Adipocyte (in vitro differentiated cells): ENCODE measurements around the gene WDR82.
"Not testable (repeated sequence)": the region's sequence is repeated elsewhere in the genome, so short reads cannot be mapped to it uniquely, and the experiment has no call there.

Source experiments
- DNase-seq: peaks from one replicate; pipeline ENCODE4 v3.0.0-alpha.2; 2015; ENCODE audit warnings: low read depth
- H3K27me3 ChIP-seq: replicated peaks from 2 replicates; pipeline ENCODE4 v1.7.0; 2013; ENCODE audit warnings: mild to moderate bottlenecking, low read length, moderate library complexity; ENCODE audit not compliant: control insufficient read depth, insufficient read depth
- H3K36me3 ChIP-seq: 2 replicates; pipeline ENCODE4 v1.7.0; 2013; ENCODE audit warnings: low read length, mild to moderate bottlenecking, moderate library complexity; ENCODE audit not compliant: control insufficient read depth, insufficient read depth, severe bottlenecking
- H3K4me1 ChIP-seq: 2 replicates; pipeline ENCODE4 v1.7.0; 2013; ENCODE audit warnings: mild to moderate bottlenecking, low read length, moderate library complexity; ENCODE audit not compliant: control insufficient read depth, insufficient read depth
- H3K4me3 ChIP-seq: 2 replicates; pipeline ENCODE4 v1.7.0; 2013; ENCODE audit warnings: mild to moderate bottlenecking, low read length, moderate library complexity
- H3K9ac ChIP-seq: 2 replicates; pipeline ENCODE4 v1.7.0; 2013; ENCODE audit warnings: mild to moderate bottlenecking, low read length, moderate library complexity
- H3K9me3 ChIP-seq: 2 replicates; pipeline ENCODE4 v1.7.0; 2013; ENCODE audit warnings: mild to moderate bottlenecking, low read length, moderate library complexity; ENCODE audit not compliant: control insufficient read depth

WDR82 gene

DNA sequence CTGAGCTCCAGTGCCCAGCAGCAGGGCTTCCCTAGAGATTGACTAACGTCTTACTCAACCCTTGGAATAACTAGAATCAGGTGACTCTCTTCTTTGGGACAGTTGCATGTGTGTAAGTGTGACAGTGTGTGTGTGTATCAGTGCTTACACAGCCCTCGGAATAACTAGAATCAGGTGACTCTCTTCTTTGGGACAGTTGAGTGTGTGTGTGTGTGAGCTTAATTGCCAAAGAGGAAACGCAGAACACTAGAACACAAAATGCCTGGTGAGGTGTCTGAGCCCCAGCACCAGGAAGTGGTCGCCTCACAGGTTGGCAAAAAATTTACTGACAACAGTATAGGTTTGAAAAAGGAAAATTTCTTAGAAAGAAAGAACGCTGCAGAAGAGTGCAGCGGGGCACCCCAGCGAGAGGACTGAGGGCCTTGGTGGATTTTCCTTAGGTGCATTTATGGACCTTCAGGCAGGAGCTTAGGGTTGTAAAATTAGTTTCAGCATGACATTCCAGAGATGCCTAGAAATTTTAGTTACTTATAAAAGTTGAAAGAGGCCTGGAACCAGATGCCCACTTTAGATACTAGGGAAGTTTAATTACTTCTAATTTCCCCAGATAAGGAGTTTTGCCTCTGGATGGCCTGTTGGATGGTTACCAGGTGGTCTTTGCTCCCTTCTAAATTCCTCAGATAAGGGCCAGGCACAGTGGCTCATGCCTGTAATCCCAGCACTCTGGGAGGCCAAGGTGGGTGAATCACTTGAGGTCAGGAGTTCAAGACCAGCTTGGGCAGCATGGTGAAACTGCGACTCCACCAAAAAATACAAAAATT is 3.7 kb upstream of the WDR82 start:
- Histone ChIP-seq H3K27me3 (no peaks in the 10 kb centered on the region), H3K4me1 (peaks cover 52% of the 10 kb centered on the region), H3K4me3 (no peak overlapping the region), H3K9me3 (no peaks in the 10 kb centered on the region), H3K36me3 (no peaks in the 10 kb centered on the region), H3K9ac (no peak overlapping the region)
- peak; percentile 36 for DNase-seq

DNA sequence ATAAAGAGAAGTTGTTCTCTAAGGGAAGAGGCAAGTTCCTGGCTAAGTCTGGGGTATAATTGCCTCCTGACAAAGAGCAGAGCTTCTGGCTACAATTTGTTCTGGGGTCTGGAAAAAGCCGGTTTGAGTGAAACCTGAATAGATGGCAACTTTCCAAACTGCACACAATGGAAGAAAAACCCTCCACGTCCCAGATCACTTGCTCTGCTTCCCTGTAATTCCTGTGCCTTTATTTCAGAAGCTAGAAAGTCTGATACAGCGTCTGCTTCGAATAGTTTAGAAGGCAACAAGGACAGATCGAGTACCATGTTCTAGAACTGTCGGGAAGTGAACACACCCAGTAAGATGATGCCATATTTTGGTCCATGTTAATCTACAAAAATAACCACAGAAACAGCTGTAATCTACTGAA is 1.6 kb upstream of the WDR82 start:
- no peaks in the 10 kb centered on the region for H3K36me3 ChIP-seq
- H3K4me3 ChIP-seq = peak overlapping the region; percentile 98
- H3K27me3 ChIP-seq = no peaks in the 10 kb centered on the region
- H3K4me1 ChIP-seq = peaks cover 58% of the 10 kb centered on the region
- peak overlapping the region; percentile 100 for H3K9ac ChIP-seq
- DNase-seq = peak; percentile 78
- no peaks in the 10 kb centered on the region for H3K9me3 ChIP-seq

DNA sequence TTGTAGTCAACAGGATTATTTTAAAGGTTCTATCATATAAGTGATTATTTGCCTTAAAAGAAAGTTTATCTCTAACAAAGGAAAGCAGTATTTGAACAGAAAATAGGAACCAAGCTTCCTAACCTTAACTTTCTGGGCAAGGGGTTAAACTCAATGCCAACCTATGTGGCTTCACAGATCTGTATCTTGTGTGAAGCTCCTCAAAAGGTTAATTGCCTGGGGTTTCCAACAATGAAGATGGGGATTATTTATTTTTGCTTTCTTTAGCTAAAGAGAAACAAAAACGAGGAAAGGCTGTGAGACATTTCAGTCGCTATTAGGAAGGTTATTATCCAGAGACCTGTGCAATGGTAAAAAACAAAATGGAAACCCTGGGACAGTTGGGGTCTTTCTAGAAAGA is 1.1 kb upstream of the WDR82 start:
- peaks cover 59% of the 10 kb centered on the region for H3K4me1 ChIP-seq
- DNase-seq = no peak
- H3K9ac ChIP-seq = peak overlapping the region; percentile 100
- no peaks in the 10 kb centered on the region for H3K27me3 ChIP-seq
- no peaks in the 10 kb centered on the region for H3K9me3 ChIP-seq
- peak overlapping the region; percentile 98 for H3K4me3 ChIP-seq
- H3K36me3 ChIP-seq = no peaks in the 10 kb centered on the region

DNA sequence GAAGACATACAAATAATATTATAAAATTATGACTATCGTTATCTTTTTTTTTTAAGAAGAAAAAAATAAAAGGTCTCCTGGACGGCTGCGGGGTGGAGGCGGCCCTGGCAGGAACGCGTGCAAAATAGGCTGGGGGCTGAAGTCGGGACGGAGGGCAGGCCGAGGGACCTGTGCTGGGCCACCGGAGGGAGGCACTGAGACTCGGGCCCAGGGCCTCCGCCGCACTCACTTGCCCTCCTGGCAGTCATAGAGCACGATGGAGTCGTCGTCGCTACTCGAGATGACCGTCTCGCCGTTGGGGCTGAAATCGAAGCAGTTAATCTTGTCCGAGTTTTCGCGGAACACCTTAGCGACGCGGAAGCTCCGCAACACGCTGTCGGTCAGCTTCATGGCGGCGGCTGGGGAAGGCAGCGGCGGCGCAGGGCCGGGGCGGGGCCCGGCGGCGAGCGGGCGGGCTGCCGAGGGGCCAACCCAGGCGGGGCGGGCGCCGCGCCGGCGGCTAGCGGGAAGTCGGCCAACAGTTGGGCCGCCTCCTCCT is 408 bp downstream of the WDR82 start:
- Histone ChIP-seq H3K36me3 (peaks cover under 1% of the 10 kb centered on the region), H3K4me3 (peak overlapping the region; percentile 98)
- DNase-seq = peak; percentile 77

DNA sequence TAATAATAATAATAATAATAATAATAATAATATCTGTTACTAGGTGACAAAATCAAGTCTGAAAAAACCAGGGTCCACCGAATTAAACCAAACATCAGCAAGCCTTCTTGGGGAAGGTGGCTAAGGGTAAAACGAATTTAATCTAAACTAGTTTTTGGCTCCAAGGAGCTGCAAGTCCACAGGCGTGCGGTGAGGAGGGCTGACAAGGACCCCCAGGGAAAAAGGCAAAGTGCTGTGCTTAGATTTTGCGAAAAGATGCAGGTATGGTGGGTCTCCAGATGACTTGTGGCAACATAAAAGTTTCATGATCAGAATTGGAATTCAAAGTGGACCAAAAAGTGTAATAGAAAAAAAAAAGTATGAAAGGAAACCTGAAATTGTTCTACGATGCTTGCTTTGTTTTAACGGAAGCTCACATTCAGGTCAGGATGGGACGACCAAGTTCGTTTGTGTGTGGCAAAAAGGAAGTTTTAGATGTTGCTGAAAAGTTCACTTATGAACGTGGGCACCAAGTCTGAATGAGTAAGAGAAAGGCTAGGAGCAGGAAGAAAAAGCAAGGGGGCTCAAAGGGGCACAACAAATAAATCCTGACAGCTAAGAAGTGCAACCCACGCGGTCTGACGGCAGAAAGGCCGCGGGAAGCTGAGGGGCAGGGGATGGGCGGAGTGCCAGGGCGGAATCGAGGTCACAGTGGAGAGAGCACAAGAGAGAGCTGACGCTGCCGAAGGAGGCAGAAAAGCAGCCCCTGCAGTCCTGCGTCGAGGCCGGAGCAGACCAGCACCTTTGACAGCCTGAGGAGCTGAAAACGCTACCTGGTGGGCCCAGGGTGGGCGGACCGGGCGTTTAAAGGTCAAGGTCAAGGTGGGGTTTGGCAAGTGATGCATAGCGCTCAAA is 1.1 kb downstream of the WDR82 start:
- no peaks in the 10 kb centered on the region for H3K27me3 ChIP-seq
- H3K4me3 ChIP-seq = peak overlapping the region; percentile 98
- peaks cover 59% of the 10 kb centered on the region for H3K4me1 ChIP-seq
- H3K36me3 ChIP-seq = peaks cover 7% of the 10 kb centered on the region
- peak overlapping the region; percentile 100 for H3K9ac ChIP-seq
- H3K9me3 ChIP-seq = no peaks in the 10 kb centered on the region
- DNase-seq = peak; percentile 81

More for the DNA sequence above, 408 bp downstream of the WDR82 start:
- no peaks in the 10 kb centered on the region for H3K9me3 ChIP-seq
- peak overlapping the region; percentile 100 for H3K9ac ChIP-seq
- H3K27me3 ChIP-seq = no peaks in the 10 kb centered on the region
- peaks cover 65% of the 10 kb centered on the region for H3K4me1 ChIP-seq

DNA sequence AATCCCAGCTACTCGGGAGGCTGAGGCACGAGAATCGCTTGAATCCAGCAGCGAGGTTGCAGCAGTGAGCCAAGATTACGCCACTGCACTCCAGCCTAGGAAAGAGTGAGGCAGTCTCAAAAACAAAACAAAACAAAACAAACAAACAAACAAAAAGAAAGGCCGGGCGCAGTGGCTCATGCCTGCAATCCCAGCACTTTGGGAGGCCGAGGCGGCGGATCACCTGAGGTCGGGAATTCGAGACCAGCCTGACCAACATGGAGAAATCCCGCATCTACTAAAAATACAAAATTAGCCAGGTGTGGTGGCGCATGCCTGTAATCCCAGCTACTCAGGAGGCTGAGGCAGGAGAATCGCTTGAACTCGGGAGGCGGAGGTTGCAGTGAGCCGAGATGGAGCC is 3.7 kb downstream of the WDR82 start:
- H3K4me3 ChIP-seq, H3K9ac ChIP-seq, H3K9me3 ChIP-seq, H3K27me3 ChIP-seq, DNase-seq: not testable (repeated sequence)
- Histone ChIP-seq H3K4me1 (peaks cover 47% of the 10 kb centered on the region), H3K36me3 (peaks cover 16% of the 10 kb centered on the region)

DNA sequence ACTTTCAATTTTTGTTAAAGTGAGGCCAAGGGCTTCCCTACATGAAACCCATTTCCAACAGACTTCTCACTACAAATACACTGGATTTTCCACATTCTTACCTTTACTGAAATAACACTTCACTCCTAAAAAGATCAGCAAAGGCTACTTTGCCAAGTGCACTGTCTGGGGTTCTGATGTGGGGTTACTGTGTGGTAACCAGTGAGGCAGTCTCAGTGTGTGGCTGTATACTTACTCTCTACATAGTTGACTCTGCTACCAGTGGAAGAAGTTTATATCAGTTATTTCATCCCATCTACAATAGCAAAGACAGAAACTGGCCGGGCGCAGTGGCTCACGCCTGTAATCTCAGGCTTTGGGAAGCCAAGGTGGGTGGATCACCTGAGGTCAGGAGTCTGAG is 5.6 kb downstream of the WDR82 start:
- no peak overlapping the region for H3K4me3 ChIP-seq
- H3K36me3 ChIP-seq = peaks cover 36% of the 10 kb centered on the region

DNA sequence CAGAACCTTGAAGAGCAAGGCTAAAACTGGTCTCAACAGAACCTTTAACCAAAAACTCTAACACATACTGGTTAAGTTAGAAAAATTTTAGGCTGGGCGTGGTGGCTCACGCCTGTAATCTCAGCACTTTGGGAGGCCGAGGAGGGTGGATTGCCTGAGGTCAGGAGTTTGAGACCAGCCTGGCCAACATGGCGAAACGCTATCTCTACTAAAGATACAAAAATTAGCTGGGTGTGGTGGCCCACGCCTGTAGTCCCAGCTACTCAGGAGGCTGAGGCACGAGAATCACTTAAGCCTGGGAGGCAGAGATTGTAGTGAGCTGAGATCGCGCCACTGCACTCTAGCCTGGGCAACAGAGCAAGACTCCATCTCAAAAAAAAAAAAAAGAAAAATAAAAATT is 6.3 kb downstream of the WDR82 start:
- Histone ChIP-seq H3K36me3 (peaks cover 43% of the 10 kb centered on the region), H3K4me1 (peaks cover 40% of the 10 kb centered on the region)
- H3K9me3 ChIP-seq, H3K9ac ChIP-seq, H3K27me3 ChIP-seq, DNase-seq, H3K4me3 ChIP-seq: not testable (repeated sequence)

More for the DNA sequence above, 5.6 kb downstream of the WDR82 start:
- Histone ChIP-seq H3K27me3 (no peaks in the 10 kb centered on the region), H3K4me1 (peaks cover 40% of the 10 kb centered on the region), H3K9me3 (no peaks in the 10 kb centered on the region), H3K9ac (no peak overlapping the region)
- DNase-seq = no peak

DNA sequence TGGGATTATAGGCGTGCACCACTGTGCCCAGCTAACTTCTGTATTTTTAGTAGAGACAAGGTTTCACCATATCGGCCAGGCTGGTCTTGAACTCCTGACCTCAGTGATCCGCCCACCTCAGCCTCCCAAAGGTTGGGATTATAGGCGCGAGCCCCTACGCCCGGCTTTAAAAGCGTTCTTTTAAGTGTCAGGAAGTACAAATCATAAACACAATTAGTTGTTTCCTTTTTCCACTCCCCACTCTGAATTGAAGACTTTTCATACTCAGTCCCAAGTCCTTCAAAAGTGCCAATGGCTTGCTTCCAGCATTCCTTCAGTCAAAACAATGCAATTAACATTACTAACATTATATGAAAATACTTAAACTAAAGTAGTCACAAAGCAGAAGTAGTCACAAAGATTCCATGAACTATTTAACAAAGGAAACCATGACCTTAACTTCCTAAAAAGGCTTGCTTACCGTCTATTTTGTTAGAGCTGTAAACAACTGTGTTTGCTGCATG is 8.1 kb downstream of the WDR82 start:
- no peak for DNase-seq
- Histone ChIP-seq H3K36me3 (peaks cover 60% of the 10 kb centered on the region), H3K27me3 (no peaks in the 10 kb centered on the region), H3K4me3 (no peak overlapping the region), H3K9ac (no peak overlapping the region), H3K4me1 (peaks cover 26% of the 10 kb centered on the region), H3K9me3 (no peaks in the 10 kb centered on the region)

DNA sequence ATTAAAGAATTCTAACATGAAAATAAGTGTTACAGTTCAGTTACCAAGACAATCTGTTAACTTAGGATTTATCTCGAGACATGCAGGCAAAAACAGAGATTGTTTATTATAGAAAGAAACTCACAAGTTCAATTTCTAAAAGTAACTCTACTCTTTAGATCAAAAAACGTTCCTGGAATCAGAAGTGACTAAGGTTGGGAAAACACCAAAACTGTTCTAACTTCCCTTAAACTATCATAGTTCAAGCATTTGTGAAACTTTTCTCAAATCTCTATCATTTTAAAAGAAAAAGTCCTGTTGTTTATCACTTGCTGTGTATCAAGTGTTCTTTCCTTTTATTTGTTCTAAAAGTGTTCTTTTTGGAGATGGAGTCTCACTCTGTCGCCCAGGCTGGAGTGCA is 8.7 kb downstream of the WDR82 start:
- Histone ChIP-seq H3K9me3 (no peaks in the 10 kb centered on the region), H3K27me3 (no peaks in the 10 kb centered on the region), H3K4me1 (peaks cover 22% of the 10 kb centered on the region), H3K9ac (no peak overlapping the region), H3K4me3 (no peak overlapping the region), H3K36me3 (peaks cover 64% of the 10 kb centered on the region)
- DNase-seq = no peak

DNA sequence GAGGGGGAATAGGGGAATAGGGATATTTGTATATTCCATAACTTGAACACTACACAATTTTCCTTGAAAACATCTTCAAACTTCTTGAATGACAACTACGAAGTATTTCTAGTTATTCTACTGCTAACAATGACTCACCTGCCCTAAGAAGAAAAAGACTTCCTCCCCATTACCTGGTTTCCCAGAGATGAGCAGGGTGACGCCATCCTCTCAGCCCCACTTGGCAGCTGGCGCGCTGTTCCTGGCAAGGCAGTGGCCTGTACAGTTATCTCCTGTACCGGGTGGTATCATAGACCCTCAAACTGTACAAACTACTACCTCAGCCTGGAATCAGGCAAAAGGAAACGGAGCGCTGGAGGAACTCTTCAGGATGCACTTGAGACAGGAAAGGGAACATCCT is 10.4 kb downstream of the WDR82 start:
- H3K4me3 ChIP-seq = no peak overlapping the region
- peaks cover 11% of the 10 kb centered on the region for H3K4me1 ChIP-seq
- H3K27me3 ChIP-seq = no peaks in the 10 kb centered on the region
- H3K9ac ChIP-seq = no peak overlapping the region
- no peaks in the 10 kb centered on the region for H3K9me3 ChIP-seq
- peaks cover 80% of the 10 kb centered on the region for H3K36me3 ChIP-seq
- no peak for DNase-seq
